Stimulated activated CD8-positive, alpha-beta memory T cell treated with anti-CD3 and anti-CD28 coated beads, Interleukin-15, amount 100 ng/mL, for 48 hours (primary cell): ENCODE measurements around the gene CCDC152.

Experiments used
- DNase-seq, 2 donors: peaks; one replicate each; pipeline ENCODE4 v3.0.0-alpha.2; 2020; ENCODE audit warnings: low read depth in 2 of 2

Gene CCDC152

GRCh38 chr5:42781584-42781983, 25.0 kb downstream of the CCDC152 start:
- no peak for DNase-seq

GRCh38 chr5:42784132-42784531, 27.5 kb downstream of the CCDC152 start:
- no peak for DNase-seq

- no peak for DNase-seq
Measured at GRCh38 chr5:42785756-42786155, 29.1 kb downstream of the CCDC152 start.

- DNase-seq = no peak
Measured at GRCh38 chr5:42787073-42787472, 30.5 kb downstream of the CCDC152 start.

- no peak for DNase-seq
Measured at GRCh38 chr5:42787845-42788244, 31.2 kb downstream of the CCDC152 start.

- DNase-seq = no peak
Measured at GRCh38 chr5:42791151-42791550, 34.5 kb downstream of the CCDC152 start.

GRCh38 chr5:42798284-42799240, 41.9 kb downstream of the CCDC152 start:
- no peak for DNase-seq

GRCh38 chr5:42799241-42799608, 42.6 kb downstream of the CCDC152 start:
- DNase-seq = no peak

GRCh38 chr5:42799668-42800114, 43.1 kb downstream of the CCDC152 start:
- DNase-seq = no peak

- no peak for DNase-seq
Measured at GRCh38 chr5:42800748-42801330, 44.2 kb downstream of the CCDC152 start.

GRCh38 chr5:42801516-42802166, 45.0 kb downstream of the CCDC152 start:
- DNase-seq = no peak

GRCh38 chr5:42804717-42805339, 48.2 kb downstream of the CCDC152 start:
- DNase-seq = no peak

- no peak for DNase-seq
Measured at GRCh38 chr5:42806004-42806700, 49.5 kb downstream of the CCDC152 start.

- DNase-seq = no peak
Measured at GRCh38 chr5:42806701-42807262, 50.2 kb downstream of the CCDC152 start.

GRCh38 chr5:42807722-42808447, 51.3 kb downstream of the CCDC152 start:
- DNase-seq = no peak

GRCh38 chr5:42808888-42809611, 52.4 kb downstream of the CCDC152 start:
- DNase-seq = no peak

GRCh38 chr5:42810834-42811590, 54.4 kb downstream of the CCDC152 start:
- no peak for DNase-seq

- no peak for DNase-seq
Measured at GRCh38 chr5:42811591-42812446, 55.2 kb downstream of the CCDC152 start, which contains the start of gene SELENOP. TSS of gene SELENOP (minus strand) at chr5:42811892. CDS start at chr5:42808353, 3,539 bp downstream.
